Neural cell (in vitro differentiated cells): Measurements from ENCODE around the gene UIMC1. TPM values are rescaled to one million over a fixed set of nuclear protein-coding genes. Genes with fewer than 3 reads are reported as not detected.

Experiments used
- H2AFZ ChIP-seq: fragments of 200-600, 300-800 bp; sonication (generic), shearing (Covaris generic); 2 replicates; pipeline ENCODE4 v1.6.0; 2014; ENCODE audit warnings: low read depth, mild to moderate bottlenecking, antibody characterized with exemption, low read length, moderate library complexity
- H3F3A ChIP-seq: fragments of 200-600 bp; shearing (Covaris generic); 2 replicates; pipeline ENCODE4 v1.6.1; 2016; ENCODE audit warnings: mild to moderate bottlenecking, moderate library complexity, mixed read lengths, antibody characterized with exemption, low read length; ENCODE audit not compliant: insufficient read depth, poor library complexity, severe bottlenecking
- H3K27ac ChIP-seq: fragments of 200-600, 300-800 bp; sonication (generic), shearing (Covaris generic); 2 replicates; pipeline ENCODE4 v1.5.1; 2014; ENCODE audit warnings: mild to moderate bottlenecking, low read length, moderate library complexity
- H3K27me3 ChIP-seq: fragments of 300-800, 200-600 bp; sonication (generic), shearing (Covaris generic); 2 replicates; pipeline ENCODE4 v1.6.0; 2014; ENCODE audit warnings: mild to moderate bottlenecking, low read depth, low read length, moderate library complexity; ENCODE audit not compliant: insufficient read depth
- H3K36me3 ChIP-seq: fragments of 300-800, 200-600 bp; sonication (generic), shearing (Covaris generic); 2 replicates; pipeline ENCODE4 v1.5.1; 2014; ENCODE audit warnings: mild to moderate bottlenecking, antibody characterized with exemption, low read length, moderate library complexity; ENCODE audit not compliant: insufficient read depth
- H3K4me2 ChIP-seq: fragments of 300-800, 200-600 bp; sonication (generic), shearing (Covaris generic); 2 replicates; pipeline ENCODE4 v1.6.0; 2014; ENCODE audit warnings: mild to moderate bottlenecking, low read length
- H3K4me3 ChIP-seq: fragments of 300-800, 200-600 bp; sonication (generic), shearing (Covaris generic); 2 replicates; pipeline ENCODE4 v1.5.1; 2014; ENCODE audit warnings: mild to moderate bottlenecking, low read length, moderate library complexity
- H3K79me2 ChIP-seq: fragments of 200-600 bp; shearing (Covaris generic); replicated peaks from 2 replicates; pipeline ENCODE4 v1.6.0; 2014; ENCODE audit warnings: mild to moderate bottlenecking, low read length, moderate library complexity; ENCODE audit not compliant: insufficient read depth
- H3K9ac ChIP-seq: fragments of 300-800, 200-600 bp; sonication (generic), shearing (Covaris generic); 2 replicates; pipeline ENCODE4 v1.6.1; 2016; ENCODE audit warnings: mild to moderate bottlenecking, low read length, mixed read lengths
- H3K9me2 ChIP-seq: fragments of 200-600 bp; shearing (Covaris generic); 2 replicates; pipeline ENCODE4 v1.6.1; 2016; ENCODE audit warnings: mild to moderate bottlenecking, low read length, mixed read lengths; ENCODE audit not compliant: insufficient read depth
- H3K9me3 ChIP-seq: fragments of 200-600, 300-800 bp; sonication (generic), shearing (Covaris generic); 2 replicates; pipeline ENCODE4 v1.6.1; 2016; ENCODE audit warnings: mild to moderate bottlenecking, mixed run types, low read length, moderate library complexity, mixed read lengths
- H4K20me1 ChIP-seq: fragments of 200-600 bp; shearing (Covaris generic); 2 replicates; pipeline ENCODE4 v1.6.1; 2016; ENCODE audit warnings: mild to moderate bottlenecking, mixed run types; ENCODE audit not compliant: insufficient read depth
- EP300 ChIP-seq: fragments of 450-650 bp; conservative IDR thresholded peaks from 2 replicates; pipeline ENCODE4 v1.6.1; 2014; ENCODE audit warnings: antibody characterized with exemption, mild to moderate bottlenecking, moderate library complexity; ENCODE audit not compliant: poor library complexity, severe bottlenecking
- EZH2 ChIP-seq: fragments of 200-600, 300-800 bp; shearing (Covaris generic), sonication (generic); IDR thresholded peaks from 2 replicates; pipeline ENCODE4 v1.6.1; 2014; ENCODE audit warnings: antibody characterized with exemption, low read length, borderline replicate concordance, mild to moderate bottlenecking; ENCODE audit not compliant: insufficient read depth, poor library complexity, severe bottlenecking
- MXI1 ChIP-seq: fragments of 450-650 bp; conservative IDR thresholded peaks from 2 replicates; pipeline ENCODE4 v1.6.1; 2014; ENCODE audit warnings: antibody characterized with exemption, mild to moderate bottlenecking; ENCODE audit not compliant: poor library complexity, severe bottlenecking
- POLR2AphosphoS5 ChIP-seq: IDR thresholded peaks from 2 replicates; pipeline ENCODE4 v1.6.1; 2012
- RAD21 ChIP-seq: fragments of 450-650 bp; conservative IDR thresholded peaks from 2 replicates; pipeline ENCODE4 v1.6.1; 2014; ENCODE audit warnings: antibody characterized with exemption, mild to moderate bottlenecking, moderate library complexity
- SMC3 ChIP-seq: fragments of 450-650 bp; conservative IDR thresholded peaks from 2 replicates; pipeline ENCODE4 v1.6.1; 2014; ENCODE audit warnings: antibody characterized with exemption, mild to moderate bottlenecking, moderate library complexity; ENCODE audit not compliant: poor library complexity
- TAF1 ChIP-seq: IDR thresholded peaks from 2 replicates; pipeline ENCODE4 v1.6.1; 2012; ENCODE audit warnings: low read depth
- polyA plus RNA-seq: library from polyadenylated mRNA; depleted of rRNA; stranded (reverse); fragments of >200 nt; gene quantifications from 2 replicates; pipeline ENCODE4 v1.2.3, GENCODE V29; 2014
- TF ChIP-seq, protein P1 (sequence below): IDR thresholded peaks from 2 replicates; pipeline ENCODE4 v1.6.1; 2012; ENCODE audit warnings: borderline replicate concordance
- TF ChIP-seq, protein P2 (sequence below): fragments of 450-650 bp; IDR thresholded peaks from 2 replicates; pipeline ENCODE4 v1.5.1; 2014; ENCODE audit warnings: antibody characterized with exemption, mild to moderate bottlenecking, moderate library complexity; ENCODE audit not compliant: poor library complexity, severe bottlenecking

Gene UIMC1
- polyA plus RNA-seq, 1 donor from 2014 or later: 74.0 TPM

DNA sequence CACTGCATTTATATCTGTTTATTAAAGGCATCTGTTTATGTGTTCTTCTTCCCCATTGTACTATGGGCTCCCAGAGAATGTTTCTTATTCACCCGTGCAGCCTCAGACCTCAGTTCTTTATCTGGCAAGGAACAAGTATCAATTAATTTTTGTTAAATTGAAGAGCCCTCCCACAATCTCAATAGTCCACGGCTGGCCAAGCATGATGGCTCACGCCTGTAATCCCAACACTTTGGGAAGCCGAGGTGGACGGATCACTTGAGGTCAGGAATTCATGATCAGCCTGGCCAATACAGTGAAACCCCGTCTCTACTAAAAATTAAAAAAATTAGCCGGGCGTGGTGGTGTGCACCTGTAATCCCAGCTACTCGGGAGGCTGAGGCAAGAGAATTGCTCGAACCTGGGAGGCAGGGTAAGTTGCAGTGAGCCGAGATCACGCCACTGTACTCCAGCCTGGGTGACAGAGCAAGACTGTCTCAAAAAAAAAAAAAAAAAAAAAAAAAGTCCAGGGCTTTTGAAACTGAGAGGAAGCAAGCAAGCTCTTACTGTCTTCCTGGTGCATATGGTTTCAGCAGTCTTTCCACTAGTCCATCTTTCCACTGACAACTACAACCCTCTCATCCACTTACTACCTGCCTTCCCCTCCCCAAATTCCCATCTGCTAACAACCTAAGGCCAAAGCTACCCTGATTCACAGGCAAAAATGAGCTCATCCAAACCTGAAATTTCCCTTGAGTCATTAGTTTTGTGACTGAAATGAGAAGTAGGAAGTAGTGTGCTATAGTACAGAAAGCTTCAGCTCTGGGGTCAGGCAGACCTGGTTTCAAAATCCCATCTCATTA is 105.1 kb downstream of the UIMC1 start:
- Histone ChIP-seq H3K36me3 (no peaks in the 10 kb centered on the region), H3K27ac (no peak overlapping the region), H3K9me2 (no peaks in the 10 kb centered on the region), H3F3A (no peaks in the 10 kb centered on the region), H3K9me3 (no peaks in the 10 kb centered on the region), H3K27me3 (no peaks in the 10 kb centered on the region), H2AFZ (no peak overlapping the region), H3K79me2 (no peaks in the 10 kb centered on the region), H4K20me1 (no peaks in the 10 kb centered on the region), H3K4me3 (no peak overlapping the region), H3K4me2 (no peak overlapping the region), H3K9ac (no peak overlapping the region)
- no peak for TF ChIP-seq POLR2AphosphoS5
- TF ChIP-seq, protein P1, sequence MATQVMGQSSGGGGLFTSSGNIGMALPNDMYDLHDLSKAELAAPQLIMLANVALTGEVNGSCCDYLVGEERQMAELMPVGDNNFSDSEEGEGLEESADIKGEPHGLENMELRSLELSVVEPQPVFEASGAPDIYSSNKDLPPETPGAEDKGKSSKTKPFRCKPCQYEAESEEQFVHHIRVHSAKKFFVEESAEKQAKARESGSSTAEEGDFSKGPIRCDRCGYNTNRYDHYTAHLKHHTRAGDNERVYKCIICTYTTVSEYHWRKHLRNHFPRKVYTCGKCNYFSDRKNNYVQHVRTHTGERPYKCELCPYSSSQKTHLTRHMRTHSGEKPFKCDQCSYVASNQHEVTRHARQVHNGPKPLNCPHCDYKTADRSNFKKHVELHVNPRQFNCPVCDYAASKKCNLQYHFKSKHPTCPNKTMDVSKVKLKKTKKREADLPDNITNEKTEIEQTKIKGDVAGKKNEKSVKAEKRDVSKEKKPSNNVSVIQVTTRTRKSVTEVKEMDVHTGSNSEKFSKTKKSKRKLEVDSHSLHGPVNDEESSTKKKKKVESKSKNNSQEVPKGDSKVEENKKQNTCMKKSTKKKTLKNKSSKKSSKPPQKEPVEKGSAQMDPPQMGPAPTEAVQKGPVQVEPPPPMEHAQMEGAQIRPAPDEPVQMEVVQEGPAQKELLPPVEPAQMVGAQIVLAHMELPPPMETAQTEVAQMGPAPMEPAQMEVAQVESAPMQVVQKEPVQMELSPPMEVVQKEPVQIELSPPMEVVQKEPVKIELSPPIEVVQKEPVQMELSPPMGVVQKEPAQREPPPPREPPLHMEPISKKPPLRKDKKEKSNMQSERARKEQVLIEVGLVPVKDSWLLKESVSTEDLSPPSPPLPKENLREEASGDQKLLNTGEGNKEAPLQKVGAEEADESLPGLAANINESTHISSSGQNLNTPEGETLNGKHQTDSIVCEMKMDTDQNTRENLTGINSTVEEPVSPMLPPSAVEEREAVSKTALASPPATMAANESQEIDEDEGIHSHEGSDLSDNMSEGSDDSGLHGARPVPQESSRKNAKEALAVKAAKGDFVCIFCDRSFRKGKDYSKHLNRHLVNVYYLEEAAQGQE: no peak
- no peak for TF ChIP-seq EP300
- TF ChIP-seq, protein P2, sequence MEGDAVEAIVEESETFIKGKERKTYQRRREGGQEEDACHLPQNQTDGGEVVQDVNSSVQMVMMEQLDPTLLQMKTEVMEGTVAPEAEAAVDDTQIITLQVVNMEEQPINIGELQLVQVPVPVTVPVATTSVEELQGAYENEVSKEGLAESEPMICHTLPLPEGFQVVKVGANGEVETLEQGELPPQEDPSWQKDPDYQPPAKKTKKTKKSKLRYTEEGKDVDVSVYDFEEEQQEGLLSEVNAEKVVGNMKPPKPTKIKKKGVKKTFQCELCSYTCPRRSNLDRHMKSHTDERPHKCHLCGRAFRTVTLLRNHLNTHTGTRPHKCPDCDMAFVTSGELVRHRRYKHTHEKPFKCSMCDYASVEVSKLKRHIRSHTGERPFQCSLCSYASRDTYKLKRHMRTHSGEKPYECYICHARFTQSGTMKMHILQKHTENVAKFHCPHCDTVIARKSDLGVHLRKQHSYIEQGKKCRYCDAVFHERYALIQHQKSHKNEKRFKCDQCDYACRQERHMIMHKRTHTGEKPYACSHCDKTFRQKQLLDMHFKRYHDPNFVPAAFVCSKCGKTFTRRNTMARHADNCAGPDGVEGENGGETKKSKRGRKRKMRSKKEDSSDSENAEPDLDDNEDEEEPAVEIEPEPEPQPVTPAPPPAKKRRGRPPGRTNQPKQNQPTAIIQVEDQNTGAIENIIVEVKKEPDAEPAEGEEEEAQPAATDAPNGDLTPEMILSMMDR: no peak
- no peak for TF ChIP-seq SMC3
- no peak for TF ChIP-seq EZH2
- TF ChIP-seq TAF1: no peak
- no peak for TF ChIP-seq MXI1
- no peak for TF ChIP-seq RAD21

DNA sequence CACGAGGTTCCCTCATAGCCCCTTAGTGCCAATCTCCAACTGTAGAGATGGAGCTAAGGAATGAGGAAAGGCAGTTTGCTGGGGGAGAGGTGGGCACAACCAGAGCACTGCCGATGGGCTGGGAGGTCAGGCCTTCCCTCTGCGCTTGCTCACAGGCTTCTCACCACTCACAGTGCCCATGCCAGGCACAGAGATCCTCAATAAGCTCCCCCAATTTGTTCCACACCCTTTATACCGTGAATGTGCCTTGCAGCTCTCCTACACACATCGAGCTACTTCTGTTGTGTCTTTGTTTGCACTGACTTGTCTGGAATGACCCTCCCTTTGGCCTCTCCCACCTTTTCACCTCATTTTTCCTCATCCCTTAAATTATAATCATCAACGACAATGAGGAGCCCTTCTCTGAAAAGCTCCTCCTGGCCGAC is 105.8 kb downstream of the UIMC1 start:
- H2AFZ ChIP-seq: no peak overlapping the region
- H3K79me2 ChIP-seq: no peaks in the 10 kb centered on the region
- H3K36me3 ChIP-seq: no peaks in the 10 kb centered on the region
- H3K27ac ChIP-seq: no peak overlapping the region
- H4K20me1 ChIP-seq: no peaks in the 10 kb centered on the region
- H3K9ac ChIP-seq: no peak overlapping the region
- no peaks in the 10 kb centered on the region for H3K27me3 ChIP-seq
- no peak overlapping the region for H3K4me2 ChIP-seq
- H3F3A ChIP-seq: no peaks in the 10 kb centered on the region
- H3K9me2 ChIP-seq: no peaks in the 10 kb centered on the region
- no peak for TF ChIP-seq TAF1
- TF ChIP-seq SMC3: no peak
- TF ChIP-seq MXI1: no peak
- no peak for TF ChIP-seq EZH2
- TF ChIP-seq, protein P2: no peak
- no peak for TF ChIP-seq POLR2AphosphoS5
- no peak for TF ChIP-seq EP300
- TF ChIP-seq, protein P1: no peak
- no peak for TF ChIP-seq RAD21
- no peak overlapping the region for H3K4me3 ChIP-seq
- H3K9me3 ChIP-seq: no peaks in the 10 kb centered on the region
